Endometrial microvascular endothelial cells (primary cell): ENCODE results near the gene TEX14. TPM values are rescaled to one million over a fixed set of nuclear protein-coding genes. Genes with fewer than 3 reads are reported as not detected.

Experiments
- in situ Hi-C: cut with HindIII; loops from 2 replicates; pipeline ENCODE4 v1.10.0; 2017; ENCODE audit warnings: low sequenced_read_pairs, low pct_unique_long_range_greater_than_20kb; ENCODE audit errors: inconsistent ontology term
- total RNA-seq: library from RNA; depleted of rRNA; stranded (reverse); fragments of >200 nt; gene quantifications from one replicate; pipeline ENCODE4 v1.2.3, GENCODE V29; 2015; ENCODE audit errors: inconsistent ontology term

The TEX14 gene
- total RNA-seq, 1 donor from 2014 or later = not detected

- in situ Hi-C loops = no loop called here
Measured at GRCh38 chr17:58514770-58515157, 177.1 kb downstream of the TEX14 start.

GRCh38 chr17:58513965-58514769 is 177.7 kb downstream of the TEX14 start, which contains the start of gene MTMR4:
TSS of gene MTMR4 (minus strand) at chr17:58514638. CDS start at chr17:58514407, 231 bp downstream.
- in situ Hi-C loops = no loop called here

GRCh38 chr17:58513267-58513964 is 178.4 kb downstream of the TEX14 start:
- in situ Hi-C loops = no loop called here

GRCh38 chr17:58510075-58510474 is 181.8 kb downstream of the TEX14 start:
- in situ Hi-C loops = no loop called here

- in situ Hi-C loops = no loop called here
Measured at GRCh38 chr17:58508341-58509067, 183.3 kb downstream of the TEX14 start.

- in situ Hi-C loops = no loop called here
Measured at GRCh38 chr17:58507123-58507634, 184.7 kb downstream of the TEX14 start.

Other genes with a start within 250 kb of the TEX14 start
- not detected for gene HSF5, start 203.6 kb downstream of the TEX14 start, total RNA-seq
- gene MTMR4, start 177.4 kb downstream of the TEX14 start, total RNA-seq = 36.2 TPM
- 48.5 TPM for gene RAD51C, start 557 bp upstream of the TEX14 start, total RNA-seq
- not detected for gene PPM1E, start 63.8 kb upstream of the TEX14 start, total RNA-seq